GM18507 (cell line): ENCODE measurements around the gene F5.
"Not testable (repeated sequence)": the region's sequence is repeated elsewhere in the genome, so short reads cannot be mapped to it uniquely, and the experiment has no call there.

Experiments
- DNase-seq: peaks from one replicate; pipeline ENCODE4 v3.0.0; 2011; ENCODE audit warnings: low read depth; ENCODE audit not compliant: insufficient read length; ENCODE audit errors: extremely low spot score
- FAIRE-seq: peaks from 2 replicates; lab custom pipeline; 2011; peaks lifted over from hg19 to GRCh38; lab: Jason Lieb, UNC

The F5 gene

DNA sequence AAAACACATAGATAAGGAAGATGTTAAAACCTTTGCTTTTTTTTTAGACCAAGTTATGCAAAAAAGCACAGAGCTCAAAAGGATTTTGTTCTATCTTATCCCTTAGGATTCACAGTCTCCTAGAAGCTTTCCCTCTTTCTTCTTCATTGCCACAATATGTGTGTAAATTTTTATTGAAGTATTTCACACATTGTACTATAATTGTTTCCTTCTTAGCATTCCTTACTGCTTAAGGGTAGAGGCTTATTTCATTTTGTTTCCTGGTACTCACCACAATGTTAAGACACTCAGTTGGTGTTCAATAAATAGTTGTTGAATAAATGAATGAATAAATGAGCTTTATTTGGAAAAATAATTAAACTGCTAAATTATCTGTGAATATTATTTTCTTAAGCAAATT is 70.6 kb downstream of the F5 start:
- DNase-seq (no peak), FAIRE-seq (no peak)

DNA sequence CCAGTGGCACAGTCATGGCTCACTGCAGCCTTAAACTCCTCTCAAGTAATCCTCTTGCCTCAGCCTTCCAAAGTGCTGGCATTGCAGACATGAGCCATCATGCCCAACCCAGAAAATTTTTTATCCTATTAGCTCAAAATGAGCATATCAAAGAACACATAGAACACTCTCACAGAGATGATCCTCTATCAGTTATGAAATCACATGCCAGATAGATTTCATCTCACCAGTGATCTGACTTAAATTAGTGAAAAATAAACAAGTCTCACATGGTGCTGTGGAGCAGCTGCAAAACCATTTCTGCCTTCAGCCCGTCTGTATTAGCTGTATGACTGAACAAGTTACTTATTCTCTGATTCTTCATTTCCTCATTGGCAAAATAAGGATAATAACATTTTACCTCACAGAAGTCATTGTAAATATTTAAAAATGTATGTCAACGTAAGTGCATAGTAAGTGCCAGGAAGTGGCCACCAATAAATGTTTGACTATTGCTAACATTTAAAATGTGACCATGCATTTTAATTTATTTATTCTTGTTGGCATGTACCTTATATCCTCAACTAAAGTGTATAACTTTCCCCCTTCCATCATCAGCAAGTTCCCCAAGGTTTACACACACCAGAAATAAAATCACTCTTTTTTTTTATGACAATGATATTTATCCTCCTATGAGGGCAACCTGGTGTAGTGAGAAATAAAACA is 71.6 kb downstream of the F5 start:
- FAIRE-seq = no peak
- no peak for DNase-seq

DNA sequence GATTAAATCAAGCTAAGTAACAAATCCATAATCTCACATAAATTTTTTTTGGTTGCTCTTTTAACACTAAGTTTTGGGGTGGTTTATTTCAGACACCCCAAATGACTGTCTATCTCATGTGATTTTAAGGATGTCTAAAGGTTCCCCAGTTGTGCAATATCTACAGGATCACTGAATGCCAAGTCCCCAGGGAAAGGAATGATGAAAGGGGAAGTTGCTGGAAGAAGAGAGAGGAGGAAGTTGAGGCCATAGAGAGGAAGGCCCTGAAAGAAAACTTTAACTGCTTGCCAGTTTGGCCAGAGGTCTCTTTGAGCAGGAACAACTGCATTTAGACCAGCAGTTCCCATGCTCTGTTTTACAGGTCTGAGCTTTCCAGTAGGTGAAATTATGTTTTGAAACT is 73.1 kb downstream of the F5 start:
- FAIRE-seq = no peak
- no peak for DNase-seq

DNA sequence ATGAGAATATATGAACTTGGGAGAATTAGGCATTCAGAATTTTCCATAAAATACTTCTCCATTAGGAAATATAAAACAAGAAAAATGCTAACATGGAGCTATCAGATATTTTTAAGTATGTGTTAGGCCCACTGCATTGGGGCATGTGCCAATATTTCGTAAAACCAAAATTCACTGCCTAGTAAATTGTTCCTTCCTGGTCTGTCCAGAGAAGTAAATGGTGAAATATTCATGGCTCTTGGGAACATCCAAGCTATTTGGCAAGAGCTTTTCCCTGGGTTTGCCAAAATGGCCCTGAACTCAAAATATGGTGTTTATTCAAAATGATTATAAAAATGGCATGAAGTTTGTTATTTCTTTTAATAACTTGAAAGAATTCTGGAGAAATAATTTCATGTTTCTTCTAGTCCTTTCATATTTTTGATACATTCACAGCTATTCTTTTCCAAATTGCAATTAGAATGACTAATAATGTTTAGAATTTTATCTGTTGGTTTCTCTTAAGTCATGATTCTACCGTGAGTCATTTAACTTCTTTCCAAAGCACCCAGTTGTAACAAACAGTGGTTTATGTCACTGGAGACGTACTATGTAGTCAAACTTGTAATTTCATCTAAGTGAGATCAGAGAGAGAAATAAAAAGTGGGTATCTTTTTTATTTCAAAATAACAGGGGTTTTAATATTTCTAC is 74.8 kb downstream of the F5 start:
- DNase-seq = no peak
- no peak for FAIRE-seq

DNA sequence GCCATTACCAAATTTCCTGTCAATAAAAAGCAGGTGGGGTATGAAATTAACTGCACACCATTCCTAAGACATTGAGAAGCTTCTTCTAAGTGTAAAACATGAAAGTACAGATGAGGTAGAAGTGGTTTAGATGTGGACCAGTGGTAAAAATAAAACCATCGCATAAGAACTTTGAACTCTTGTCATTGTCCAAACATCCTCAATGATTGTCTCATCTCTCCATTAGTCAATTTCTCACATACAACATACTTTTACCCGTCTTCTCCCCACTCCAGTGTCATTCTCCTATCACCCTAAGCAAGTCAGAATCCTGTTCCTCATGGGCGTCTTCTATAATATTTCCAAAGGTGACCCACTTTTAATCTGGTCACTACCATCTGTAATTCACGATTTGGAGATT is 76.2 kb downstream of the F5 start:
- FAIRE-seq (no peak), DNase-seq (no peak)

DNA sequence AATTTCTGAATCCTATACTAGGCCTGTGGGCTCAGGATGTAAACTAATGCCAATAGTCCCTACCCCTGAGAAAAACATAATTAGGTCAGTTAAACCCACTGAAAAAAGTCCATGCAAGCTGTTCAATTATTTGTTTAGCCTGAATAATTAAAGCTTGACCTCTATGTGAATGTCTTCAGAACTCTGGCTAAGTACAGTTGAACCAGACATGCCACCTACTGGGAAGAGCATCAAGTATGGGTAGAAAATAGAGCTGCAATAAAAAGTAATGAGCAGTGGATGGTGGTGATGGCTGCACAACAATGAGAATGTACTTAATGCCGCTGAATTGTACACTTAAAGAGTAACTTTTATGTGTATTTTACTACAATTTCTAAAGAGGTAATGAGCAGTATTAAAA is 76.9 kb downstream of the F5 start:
- DNase-seq (no peak), FAIRE-seq (no peak)

DNA sequence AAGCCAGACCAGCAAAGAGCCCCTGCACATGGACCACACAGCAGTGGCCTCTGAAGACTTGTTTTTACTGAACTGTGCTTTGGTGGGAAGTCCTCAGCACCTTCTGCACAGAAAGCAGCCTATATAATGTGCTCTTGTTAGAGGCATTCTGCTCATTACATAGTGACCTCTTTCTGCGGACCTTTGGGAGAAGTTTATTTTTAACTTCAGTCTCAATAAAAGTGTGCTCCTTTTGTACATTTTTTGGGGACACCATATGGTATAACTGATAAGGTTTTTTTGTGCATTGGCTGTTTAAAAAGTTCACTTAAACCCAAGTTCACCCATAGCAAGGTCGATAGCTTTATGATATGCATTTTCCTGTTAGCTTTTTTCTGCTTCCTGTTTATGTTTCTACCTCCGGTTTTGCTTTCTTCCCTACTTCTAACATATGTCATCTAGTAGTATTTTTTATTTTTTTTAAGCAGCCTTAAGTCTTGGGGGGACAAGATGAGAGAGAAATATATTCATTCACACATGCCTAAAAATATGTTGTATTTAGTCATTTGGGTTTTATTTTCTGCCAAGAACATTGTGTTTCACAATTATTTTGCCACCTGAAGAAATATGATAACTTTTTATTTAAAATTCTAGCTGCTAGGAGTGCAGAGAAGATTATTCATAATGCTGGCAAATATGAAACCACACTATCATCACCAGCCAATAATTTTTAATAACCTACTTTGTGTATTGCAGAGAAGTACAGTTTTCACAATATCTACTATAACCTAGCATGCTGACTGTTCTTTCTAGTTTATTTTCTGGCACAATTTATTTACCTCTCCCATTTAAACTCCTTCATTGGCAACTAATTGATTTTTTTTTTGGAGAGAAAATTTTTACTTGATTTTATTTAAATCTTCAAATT is 77.6 kb downstream of the F5 start:
- FAIRE-seq = no peak
- no peak for DNase-seq

DNA sequence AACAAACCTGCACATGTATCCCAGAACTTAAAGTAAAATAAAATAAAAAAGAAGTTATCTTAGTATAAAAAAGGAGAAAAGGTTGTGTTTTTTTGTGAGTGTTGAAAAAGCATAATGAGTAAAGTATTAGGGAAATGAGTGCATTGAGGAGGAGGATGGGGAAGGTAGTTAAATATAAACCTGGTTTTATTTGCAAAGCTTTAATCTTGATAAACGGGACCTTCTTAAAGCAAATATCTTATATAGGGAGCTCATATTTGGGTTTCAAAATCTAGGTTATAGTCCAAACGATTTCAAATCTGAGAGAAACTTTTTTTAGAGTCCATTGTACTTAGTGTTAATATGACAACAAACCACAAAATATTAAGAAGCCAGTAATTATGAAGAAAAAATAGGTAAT is 78.9 kb downstream of the F5 start:
- no peak for DNase-seq
- FAIRE-seq = no peak

DNA sequence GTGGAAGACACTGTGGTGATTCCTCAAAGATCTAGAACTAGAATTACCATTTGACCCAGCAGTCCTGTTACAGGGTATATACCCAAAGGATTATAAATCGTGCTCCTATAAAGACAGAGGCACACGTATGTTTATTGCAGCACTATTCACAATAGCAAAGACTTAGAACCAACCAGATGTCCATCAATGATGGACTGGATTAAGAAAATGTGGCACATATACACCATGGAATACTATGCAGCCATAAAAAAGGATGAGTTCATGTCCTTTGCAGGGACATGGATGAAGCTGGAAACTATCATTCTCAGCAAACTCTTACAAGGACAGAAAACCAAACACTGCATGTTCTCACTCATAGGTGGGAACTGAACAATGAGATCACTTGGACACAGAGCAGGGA is 82.7 kb downstream of the F5 start:
- FAIRE-seq, DNase-seq: not testable (repeated sequence)

DNA sequence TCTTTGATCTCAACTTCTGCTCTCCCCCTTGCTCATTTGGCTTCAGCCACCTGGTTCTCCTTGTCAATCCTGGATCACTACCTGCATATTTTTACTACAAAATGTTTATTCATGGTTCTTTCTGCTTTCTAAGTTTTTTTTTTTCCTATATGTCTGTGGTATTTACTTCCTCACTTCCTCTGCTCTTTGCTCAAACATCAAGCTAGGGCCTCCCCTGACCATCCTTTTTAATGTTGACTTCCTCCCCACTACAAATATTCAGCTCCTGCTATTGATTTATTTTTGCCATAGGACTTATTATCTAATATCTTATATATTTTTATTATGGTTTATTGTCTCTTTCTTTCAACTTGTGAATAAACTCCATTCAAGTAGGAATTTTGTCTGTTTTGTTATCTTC is 86.5 kb downstream of the F5 start:
- DNase-seq (no peak), FAIRE-seq (no peak)

DNA sequence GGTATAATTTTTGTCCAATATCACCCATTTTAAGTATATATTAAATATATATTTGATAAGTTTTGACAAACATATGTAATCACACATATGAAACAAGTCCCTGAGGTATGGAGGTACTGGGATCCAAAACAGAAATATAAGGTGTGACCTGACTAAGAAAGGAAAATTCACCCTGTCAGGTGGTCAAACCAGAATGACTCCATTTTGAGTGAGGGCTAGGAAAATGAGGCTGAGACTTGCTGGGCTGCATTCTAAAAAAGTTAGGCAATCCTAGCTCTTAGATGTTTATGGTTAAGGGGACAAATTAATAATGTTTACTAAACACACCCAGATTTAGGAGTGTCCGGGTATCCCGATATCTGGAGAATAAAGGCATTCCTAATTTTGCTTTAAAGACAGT is 89.0 kb downstream of the F5 start:
- FAIRE-seq = no peak
- no peak for DNase-seq

DNA sequence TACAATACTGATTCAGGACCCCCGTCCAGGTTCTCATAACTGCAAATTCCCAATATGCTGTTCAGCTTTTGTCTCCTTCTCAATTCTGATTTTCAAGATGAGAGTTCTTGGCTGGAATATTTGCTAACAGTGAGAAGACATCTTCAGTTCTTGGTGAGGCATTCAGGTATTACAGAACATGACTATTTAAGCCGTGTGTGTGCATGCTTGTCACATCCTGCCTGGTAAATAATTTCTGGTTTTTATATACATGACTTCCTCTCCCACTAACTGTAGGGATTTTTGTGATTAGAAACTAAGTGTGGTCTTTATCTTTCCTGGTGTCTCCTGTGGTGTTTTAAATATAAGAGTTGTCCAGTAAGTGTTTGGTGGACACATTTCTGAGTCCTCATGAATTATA is 90.4 kb downstream of the F5 start:
- DNase-seq = no peak
- peak; percentile 66 for FAIRE-seq

DNA sequence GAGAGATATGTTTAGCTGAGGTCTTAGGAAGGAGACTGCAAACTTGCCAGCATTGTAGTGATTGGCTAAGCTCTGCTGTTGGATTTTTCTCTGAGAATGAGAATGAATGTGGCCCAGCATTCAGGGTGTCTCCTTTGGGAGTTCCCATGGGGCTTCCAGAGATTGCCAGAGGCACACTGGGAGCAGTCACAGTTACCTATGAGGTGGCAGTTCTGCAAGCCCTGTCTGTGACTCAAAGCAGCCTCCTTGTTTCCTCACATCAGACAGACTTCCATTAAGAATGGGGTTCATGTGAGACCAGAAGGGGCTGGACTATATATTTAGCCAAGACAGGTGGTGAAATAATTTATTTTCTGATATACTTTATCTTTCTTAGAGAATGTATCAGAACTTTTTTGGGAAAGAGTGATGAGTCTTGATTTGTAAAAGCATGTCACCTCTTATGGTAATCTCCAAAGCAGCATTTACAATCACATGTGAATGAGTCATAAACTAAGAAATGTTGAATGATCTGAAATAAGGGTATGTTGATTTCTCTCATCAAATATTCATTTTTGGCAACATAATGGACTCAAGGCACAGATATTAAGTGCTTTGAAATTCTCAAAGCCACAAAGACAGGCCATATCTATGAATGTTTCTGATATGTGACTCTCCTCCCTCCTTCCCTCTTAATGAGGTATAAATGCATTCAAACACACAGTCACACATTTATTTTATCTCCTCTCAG is 91.1 kb downstream of the F5 start:
- no peak for FAIRE-seq
- no peak for DNase-seq

DNA sequence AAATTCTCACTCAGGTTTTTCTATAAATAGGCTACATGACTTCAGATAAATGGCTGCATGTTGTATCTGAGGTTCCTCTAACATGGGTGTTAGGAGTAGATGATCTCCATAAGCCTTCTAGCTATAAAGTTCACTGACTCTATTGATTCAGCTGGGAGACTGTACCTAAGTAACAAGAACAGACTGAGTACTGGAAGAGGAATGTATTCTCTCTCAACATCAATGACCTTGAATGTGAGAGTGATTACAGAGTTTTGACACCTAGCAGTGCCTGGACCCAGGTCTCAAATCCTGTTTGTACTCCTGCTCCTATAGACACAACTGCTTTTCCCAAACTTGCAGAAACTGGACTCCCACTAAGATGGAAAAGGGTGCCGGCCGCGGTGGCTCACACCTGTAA is 91.9 kb downstream of the F5 start:
- FAIRE-seq (no peak), DNase-seq (no peak)

DNA sequence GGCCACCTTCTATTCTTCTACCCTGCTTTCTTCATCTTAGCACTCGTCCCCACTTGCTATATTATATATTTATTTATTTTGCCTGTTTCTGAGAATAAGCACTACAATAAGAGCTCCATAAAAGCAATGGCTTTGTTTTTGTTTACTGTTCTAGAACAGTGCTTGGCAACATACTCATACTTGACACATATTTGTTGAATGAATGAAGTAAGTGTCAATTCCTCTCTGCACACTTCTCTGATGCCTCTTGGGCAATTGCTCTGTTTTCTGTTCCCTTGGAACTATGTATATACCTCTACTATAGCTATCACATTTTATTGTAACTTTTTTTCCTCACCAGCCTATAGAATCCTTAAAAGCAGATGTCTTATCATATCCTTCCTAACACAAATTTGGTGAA is 93.0 kb downstream of the F5 start:
- DNase-seq (no peak), FAIRE-seq (no peak)

DNA sequence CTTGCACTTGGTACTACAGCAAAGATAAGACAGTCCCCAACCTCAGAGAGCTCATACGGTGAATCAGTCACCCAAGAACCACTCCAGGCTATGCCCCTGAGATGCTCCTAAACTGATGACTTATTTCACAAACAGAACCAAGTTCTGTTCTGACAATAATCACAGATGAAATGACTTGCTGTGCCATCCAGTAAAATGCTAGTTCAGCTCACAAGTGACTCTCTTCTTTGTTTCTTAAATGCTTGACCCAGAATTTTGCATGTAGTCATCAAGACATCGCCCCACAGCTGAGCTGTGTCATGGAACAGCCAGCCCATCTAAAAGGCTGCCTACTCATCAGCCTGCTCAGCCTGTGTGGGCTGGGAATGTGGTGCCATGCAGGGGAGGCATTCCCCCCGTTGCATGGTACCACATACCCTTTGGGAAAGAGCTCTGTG is 94.4 kb downstream of the F5 start:
- peak; percentile 35 for FAIRE-seq

DNA sequence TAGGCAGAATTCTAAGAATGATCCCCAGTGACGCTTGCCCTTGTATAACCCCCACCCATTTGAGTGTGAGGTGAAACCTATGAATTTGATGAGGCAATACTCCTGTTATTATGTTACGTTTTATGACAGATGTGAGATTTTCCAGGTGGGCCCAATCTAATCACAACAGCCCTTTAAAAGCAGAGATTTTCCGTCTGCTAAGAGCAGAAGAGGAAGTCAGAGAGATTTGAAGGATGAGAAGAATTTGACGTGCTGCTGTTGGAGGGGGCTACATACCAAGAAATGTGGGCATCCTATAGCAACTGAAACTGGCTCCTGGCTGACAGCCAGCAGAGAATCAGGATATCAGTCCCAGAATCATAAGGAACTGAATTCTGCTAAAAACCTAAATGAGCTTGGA is 98.1 kb downstream of the F5 start:
- no peak for FAIRE-seq
- DNase-seq = no peak

More for the DNA sequence above, 94.4 kb downstream of the F5 start:
- DNase-seq = no peak

DNA sequence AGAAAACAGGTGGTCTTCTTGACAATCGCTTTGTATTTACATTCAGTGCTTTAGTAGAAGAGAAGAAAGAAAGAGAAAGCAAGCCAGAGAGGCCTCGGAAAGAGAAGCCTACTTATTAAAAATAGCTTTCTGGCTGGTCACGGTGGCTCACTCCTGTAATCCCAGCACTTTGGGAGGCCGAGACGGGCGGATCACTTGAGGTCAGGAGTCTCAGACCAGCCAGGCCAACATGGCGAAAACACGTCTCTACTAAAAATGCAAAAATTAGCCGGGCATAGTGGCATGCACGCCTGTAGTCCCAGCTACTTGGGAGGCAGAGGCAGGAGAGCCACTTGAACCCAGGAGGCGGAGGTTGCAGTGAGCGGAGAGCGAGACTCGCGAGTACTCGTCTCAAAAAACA is 98.7 kb downstream of the F5 start:
- DNase-seq (no peak), FAIRE-seq (no peak)

DNA sequence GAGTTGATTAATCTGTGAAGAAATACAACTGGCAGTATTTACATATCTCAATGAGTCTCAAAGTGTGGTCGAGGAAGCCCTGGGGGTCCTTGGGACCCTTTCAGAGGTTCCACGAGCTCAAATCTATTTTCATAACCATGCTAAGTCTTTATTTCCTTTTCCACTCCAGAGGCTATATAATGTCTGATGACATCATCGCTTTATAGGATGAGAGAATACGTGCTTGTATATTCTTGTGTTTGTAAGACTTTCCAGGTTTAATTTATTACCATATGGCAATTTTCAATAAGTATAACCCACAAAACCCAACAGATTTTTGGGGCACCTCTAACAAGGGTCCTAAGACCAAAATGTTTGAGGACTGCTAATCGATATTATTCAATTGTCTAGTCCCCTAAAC is 99.1 kb downstream of the F5 start:
- FAIRE-seq (no peak), DNase-seq (no peak)
